ENCODE results near the gene NCK2. TPM values are rescaled to one million over a fixed set of nuclear protein-coding genes. Genes with fewer than 3 reads are reported as not detected.

Gene NCK2
- total RNA-seq, 1 experiment from 2014 or later: 49.2 TPM

DNA sequence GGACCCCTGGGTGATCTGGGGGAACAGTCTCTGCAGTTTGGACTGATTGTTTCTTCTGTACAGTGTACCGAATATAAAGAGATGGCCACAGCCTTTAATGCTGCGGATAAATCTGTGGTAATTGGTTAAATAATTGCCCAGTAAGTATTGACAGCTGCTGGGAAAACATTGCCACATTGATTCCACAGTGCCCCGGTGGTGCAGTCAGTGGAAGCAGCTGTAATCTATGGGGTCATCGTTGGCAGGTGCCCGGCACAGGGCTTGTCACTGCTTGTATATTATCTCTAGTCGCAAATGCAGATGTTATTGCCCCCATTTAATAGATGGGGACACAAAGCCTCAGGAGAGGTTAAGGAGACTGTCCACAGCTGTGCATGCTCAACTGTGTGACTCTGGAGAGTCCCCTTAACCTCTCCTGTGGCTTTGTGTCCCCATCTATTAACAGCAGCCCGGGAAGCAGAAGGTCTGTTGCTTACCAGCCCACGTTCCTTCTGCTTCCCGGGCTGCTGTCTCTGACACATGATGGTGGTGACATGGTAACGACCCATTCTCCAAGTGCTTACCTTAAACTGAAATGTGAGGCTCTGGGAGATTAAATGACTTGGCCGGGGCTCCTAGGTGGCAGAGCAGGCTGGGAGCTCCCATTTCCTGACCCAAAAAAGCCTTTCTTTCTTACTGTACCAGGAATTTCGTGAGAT lies 76.9 kb downstream of the NCK2 start:
- peak overlapping the region in 1 of 3 experiments; percentile 25; a peak in 1 of 7 replicates for H3K27ac Mint-ChIP-seq
- no peak overlapping the region for H2BK15ac ChIP-seq (ENCODE audit: low read depth, low read length)
- H3K18ac ChIP-seq (ENCODE audit: insufficient read length, low read depth, low read length): no peak overlapping the region
- no peaks in the 10 kb centered on the region for H4K20me1 ChIP-seq (ENCODE audit: control insufficient read depth, insufficient read depth, insufficient read length)
- H2BK20ac ChIP-seq (ENCODE audit: low read depth, low read length, poor library complexity, severe bottlenecking): no peak overlapping the region
- H4K5ac ChIP-seq (ENCODE audit: insufficient read length, low read depth, low read length): no peak overlapping the region
- H4K8ac ChIP-seq (replicated peaks; ENCODE audit: insufficient read length, low read depth, low read length): no peak overlapping the region
- H4K91ac ChIP-seq (ENCODE audit: insufficient read length, low read depth, low read length): no peak overlapping the region
- H3K79me2 ChIP-seq (ENCODE audit: insufficient read depth, low read length): peaks cover 3% of the 10 kb centered on the region; the same call in 1 of the 2 replicates
- H3K27me3 ChIP-seq (ENCODE audit: insufficient read depth, low read length): no peaks in the 10 kb centered on the region
- H3K36me3 Mint-ChIP-seq (ENCODE audit: insufficient read depth in 1 of 3, low read depth in 3 of 3): peaks cover 16 to 20% (median 17%) of the 10 kb centered on the region in 3 experiments; a peak in 6 of 7 replicates
- no peak overlapping the region for H2AFZ ChIP-seq (ENCODE audit: low read length)
- no peak overlapping the region for H3K23ac ChIP-seq (ENCODE audit: insufficient read length, low read depth, low read length)
- WGBS (ENCODE audit: extremely low coverage, insufficient read length, low lambda C conversion rate): no CpG with 5 or more reads among the region's 12 CpGs
- no peak overlapping the region for H3K56ac ChIP-seq (ENCODE audit: insufficient read length, low read depth, low read length)
- H2BK120ac ChIP-seq (ENCODE audit: low read depth, low read length, poor library complexity, severe bottlenecking): no peak overlapping the region
- DNase-seq: no peak
- H2AK5ac ChIP-seq (ENCODE audit: insufficient read length, low read length): no peak overlapping the region
- H3K4me1 ChIP-seq (ENCODE audit: insufficient read depth, low read length): 0 out of 2 replicates have a peak, but pooled peaks cover 2% of the 10 kb centered on the region
- H2BK12ac ChIP-seq (ENCODE audit: insufficient read length, low read depth, low read length): no peak overlapping the region
- no peak overlapping the region for H3K4ac ChIP-seq (ENCODE audit: low read depth, low read length)
- no peaks in the 10 kb centered on the region; a peak in 1 of 5 replicates for H3K9me3 Mint-ChIP-seq
- H3K4me2 ChIP-seq (ENCODE audit: insufficient read depth, insufficient read length, low read length): no peak overlapping the region
- no peaks in the 10 kb centered on the region for H3K23me2 ChIP-seq (ENCODE audit: insufficient read length, low read depth, low read length, poor library complexity, severe bottlenecking)
- H3K4me1 Mint-ChIP-seq: peaks cover 13 to 18% of the 10 kb centered on the region in 2 experiments
- no peak overlapping the region for H2BK5ac ChIP-seq (ENCODE audit: insufficient read length, low read length)
- peaks cover 3% of the 10 kb centered on the region for H3K79me1 ChIP-seq (ENCODE audit: insufficient read depth, low read depth, low read length, poor library complexity, severe bottlenecking)
- no peak overlapping the region for H3K27ac ChIP-seq (ENCODE audit: insufficient read length, low read depth, low read length)
- no peak overlapping the region for H3T11ph ChIP-seq (ENCODE audit: low read length)
- H3K14ac ChIP-seq (ENCODE audit: insufficient read depth, low read length): no peak overlapping the region
- H3K27me3 Mint-ChIP-seq (ENCODE audit: low read depth): no peaks in the 10 kb centered on the region
- H3K4me3 Mint-ChIP-seq: no peak overlapping the region
- H3K9ac ChIP-seq (ENCODE audit: extremely low read depth, insufficient read length, low read length): no peak overlapping the region
- H3K9me3 ChIP-seq (ENCODE audit: control insufficient read depth, low read depth, low read length): no peaks in the 10 kb centered on the region
- TF ChIP-seq, protein P1, sequence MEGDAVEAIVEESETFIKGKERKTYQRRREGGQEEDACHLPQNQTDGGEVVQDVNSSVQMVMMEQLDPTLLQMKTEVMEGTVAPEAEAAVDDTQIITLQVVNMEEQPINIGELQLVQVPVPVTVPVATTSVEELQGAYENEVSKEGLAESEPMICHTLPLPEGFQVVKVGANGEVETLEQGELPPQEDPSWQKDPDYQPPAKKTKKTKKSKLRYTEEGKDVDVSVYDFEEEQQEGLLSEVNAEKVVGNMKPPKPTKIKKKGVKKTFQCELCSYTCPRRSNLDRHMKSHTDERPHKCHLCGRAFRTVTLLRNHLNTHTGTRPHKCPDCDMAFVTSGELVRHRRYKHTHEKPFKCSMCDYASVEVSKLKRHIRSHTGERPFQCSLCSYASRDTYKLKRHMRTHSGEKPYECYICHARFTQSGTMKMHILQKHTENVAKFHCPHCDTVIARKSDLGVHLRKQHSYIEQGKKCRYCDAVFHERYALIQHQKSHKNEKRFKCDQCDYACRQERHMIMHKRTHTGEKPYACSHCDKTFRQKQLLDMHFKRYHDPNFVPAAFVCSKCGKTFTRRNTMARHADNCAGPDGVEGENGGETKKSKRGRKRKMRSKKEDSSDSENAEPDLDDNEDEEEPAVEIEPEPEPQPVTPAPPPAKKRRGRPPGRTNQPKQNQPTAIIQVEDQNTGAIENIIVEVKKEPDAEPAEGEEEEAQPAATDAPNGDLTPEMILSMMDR (conservative IDR thresholded peaks at IDR 0.05): no peak
